ENCODE data around the gene ANKRD29.

ANKRD29 gene

DNA sequence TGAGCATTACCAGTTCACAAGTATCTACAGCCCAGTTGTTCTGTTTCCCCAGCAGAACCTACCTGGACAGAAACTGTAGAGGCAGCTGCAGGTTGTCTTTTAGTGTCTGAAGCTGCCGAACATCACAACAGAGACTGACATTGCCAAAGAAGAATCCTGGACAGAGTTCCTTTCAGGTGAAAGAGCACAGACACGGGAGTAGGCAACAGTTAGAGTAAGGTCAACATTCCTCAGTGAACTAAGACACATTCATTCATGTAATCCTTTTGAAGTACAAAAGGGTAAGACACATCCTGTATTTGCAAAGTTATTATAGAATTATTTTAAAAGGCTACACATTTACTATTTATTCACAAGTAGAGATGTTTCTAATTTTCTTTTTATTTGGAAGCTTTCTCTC, 90.7 kb downstream of the ANKRD29 start:
- no peaks in the 10 kb centered on the region for H3K27me3 ChIP-seq (ENCODE audit: control insufficient read depth, insufficient read depth, low read length)
- H3K4me2 ChIP-seq (ENCODE audit: low read length), result no peak overlapping the region
- no peak overlapping the region for H3K27ac ChIP-seq
- TF ChIP-seq, protein P1, sequence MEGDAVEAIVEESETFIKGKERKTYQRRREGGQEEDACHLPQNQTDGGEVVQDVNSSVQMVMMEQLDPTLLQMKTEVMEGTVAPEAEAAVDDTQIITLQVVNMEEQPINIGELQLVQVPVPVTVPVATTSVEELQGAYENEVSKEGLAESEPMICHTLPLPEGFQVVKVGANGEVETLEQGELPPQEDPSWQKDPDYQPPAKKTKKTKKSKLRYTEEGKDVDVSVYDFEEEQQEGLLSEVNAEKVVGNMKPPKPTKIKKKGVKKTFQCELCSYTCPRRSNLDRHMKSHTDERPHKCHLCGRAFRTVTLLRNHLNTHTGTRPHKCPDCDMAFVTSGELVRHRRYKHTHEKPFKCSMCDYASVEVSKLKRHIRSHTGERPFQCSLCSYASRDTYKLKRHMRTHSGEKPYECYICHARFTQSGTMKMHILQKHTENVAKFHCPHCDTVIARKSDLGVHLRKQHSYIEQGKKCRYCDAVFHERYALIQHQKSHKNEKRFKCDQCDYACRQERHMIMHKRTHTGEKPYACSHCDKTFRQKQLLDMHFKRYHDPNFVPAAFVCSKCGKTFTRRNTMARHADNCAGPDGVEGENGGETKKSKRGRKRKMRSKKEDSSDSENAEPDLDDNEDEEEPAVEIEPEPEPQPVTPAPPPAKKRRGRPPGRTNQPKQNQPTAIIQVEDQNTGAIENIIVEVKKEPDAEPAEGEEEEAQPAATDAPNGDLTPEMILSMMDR (IDR thresholded peaks at IDR 0.05), result no peak
- H2AFZ ChIP-seq, result no peak overlapping the region
- peaks cover 21% of the 10 kb centered on the region for H3K79me2 ChIP-seq
- H3K9me3 ChIP-seq (ENCODE audit: control insufficient read depth, low read length), result no peaks in the 10 kb centered on the region
- no peaks in the 10 kb centered on the region for H3K36me3 ChIP-seq (ENCODE audit: control insufficient read depth, insufficient read depth, low read length)
- H3K9ac ChIP-seq, result no peak overlapping the region
- peaks cover 25% of the 10 kb centered on the region for H3K4me1 ChIP-seq
- H3K4me3 ChIP-seq (ENCODE audit: low read depth, low read length), result no peak overlapping the region

DNA sequence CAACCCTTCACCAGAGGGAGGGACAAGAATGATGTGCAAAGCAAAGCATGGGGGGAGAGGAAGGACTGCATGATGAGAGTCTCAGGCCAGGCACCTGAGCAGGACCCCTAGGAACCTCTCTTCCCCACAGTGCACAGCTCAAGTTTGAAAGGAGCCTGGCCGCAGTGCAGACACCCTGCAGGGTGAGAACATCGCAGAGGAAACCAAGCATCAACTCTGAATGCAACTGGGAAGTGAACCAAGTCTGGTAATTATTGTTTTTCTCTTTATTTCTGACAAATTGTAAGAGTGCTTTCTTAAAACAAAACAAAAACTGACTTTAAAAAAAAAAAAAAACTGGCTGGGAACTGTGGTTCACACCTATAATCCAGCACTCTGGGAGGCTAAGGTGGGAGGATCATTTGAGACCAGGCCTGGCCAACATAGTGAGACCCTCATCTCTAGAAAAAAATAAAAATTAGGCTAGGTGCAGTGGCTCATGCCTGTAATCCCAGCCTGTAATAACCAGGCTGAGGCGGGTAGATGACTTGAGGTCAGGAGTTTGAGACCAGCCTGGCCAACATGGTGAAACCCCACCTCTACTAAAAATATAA, 91.7 kb downstream of the ANKRD29 start:
- no peak overlapping the region for H3K4me3 ChIP-seq (ENCODE audit: low read depth, low read length)
- H3K4me2 ChIP-seq (ENCODE audit: low read length), result no peak overlapping the region
- peaks cover 25% of the 10 kb centered on the region for H3K4me1 ChIP-seq
- H3K36me3 ChIP-seq (ENCODE audit: control insufficient read depth, insufficient read depth, low read length), result no peaks in the 10 kb centered on the region
- no peak overlapping the region for H3K9ac ChIP-seq
- no peaks in the 10 kb centered on the region for H3K9me3 ChIP-seq (ENCODE audit: control insufficient read depth, low read length)
- no peaks in the 10 kb centered on the region for H3K27me3 ChIP-seq (ENCODE audit: control insufficient read depth, insufficient read depth, low read length)
- peaks cover 21% of the 10 kb centered on the region for H3K79me2 ChIP-seq
- no peak overlapping the region for H3K27ac ChIP-seq
- no peak overlapping the region for H2AFZ ChIP-seq
- TF ChIP-seq, protein P1 (IDR thresholded peaks at IDR 0.05), result no peak

DNA sequence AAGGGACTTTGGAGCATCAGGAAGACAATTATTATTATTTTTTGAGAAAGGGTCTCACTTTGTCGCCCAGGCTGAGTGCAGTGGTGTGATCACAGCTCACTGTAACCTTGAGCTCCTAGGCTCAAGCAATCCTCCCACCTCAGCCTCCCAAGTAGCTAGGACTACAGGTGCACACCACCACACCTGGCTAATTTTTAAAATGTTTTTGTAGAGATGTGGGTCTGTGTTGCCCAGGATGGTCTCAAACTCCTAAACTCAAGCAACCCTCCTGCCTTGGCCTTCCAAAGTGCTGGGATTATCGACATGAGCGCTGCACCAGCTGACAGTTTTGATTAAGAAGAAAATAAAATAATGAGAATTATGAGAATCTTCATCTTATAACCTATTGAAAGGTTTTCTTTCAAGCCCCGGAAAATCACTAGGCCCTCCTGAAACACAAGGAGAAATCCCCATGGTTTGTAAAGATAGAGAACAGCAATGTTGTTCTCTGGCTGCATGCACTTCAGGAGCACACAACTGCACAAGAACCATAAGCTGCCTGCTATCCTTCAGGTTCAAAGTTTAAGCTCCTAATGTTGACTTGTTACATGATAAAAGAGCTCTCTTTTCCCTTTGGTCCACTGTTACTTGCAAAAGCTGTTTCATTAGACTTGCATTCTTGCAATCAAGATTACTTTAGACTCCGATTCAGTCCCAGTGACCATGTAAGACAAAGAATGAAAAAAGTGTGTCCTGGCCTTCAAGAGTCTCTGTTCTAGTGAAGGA, 93.2 kb downstream of the ANKRD29 start:
- Histone ChIP-seq H3K4me3 (ENCODE audit: low read depth, low read length) (no peak overlapping the region), H3K79me2 (peaks cover 14% of the 10 kb centered on the region), H3K4me1 (peaks cover 17% of the 10 kb centered on the region), H3K27ac (no peak overlapping the region), H3K36me3 (ENCODE audit: control insufficient read depth, insufficient read depth, low read length) (no peaks in the 10 kb centered on the region), H2AFZ (no peak overlapping the region), H3K9me3 (ENCODE audit: control insufficient read depth, low read length) (no peaks in the 10 kb centered on the region), H3K9ac (no peak overlapping the region), H3K4me2 (ENCODE audit: low read length) (no peak overlapping the region), H3K27me3 (ENCODE audit: control insufficient read depth, insufficient read depth, low read length) (no peaks in the 10 kb centered on the region)
- TF ChIP-seq, protein P1 (IDR thresholded peaks at IDR 0.05), result no peak

DNA sequence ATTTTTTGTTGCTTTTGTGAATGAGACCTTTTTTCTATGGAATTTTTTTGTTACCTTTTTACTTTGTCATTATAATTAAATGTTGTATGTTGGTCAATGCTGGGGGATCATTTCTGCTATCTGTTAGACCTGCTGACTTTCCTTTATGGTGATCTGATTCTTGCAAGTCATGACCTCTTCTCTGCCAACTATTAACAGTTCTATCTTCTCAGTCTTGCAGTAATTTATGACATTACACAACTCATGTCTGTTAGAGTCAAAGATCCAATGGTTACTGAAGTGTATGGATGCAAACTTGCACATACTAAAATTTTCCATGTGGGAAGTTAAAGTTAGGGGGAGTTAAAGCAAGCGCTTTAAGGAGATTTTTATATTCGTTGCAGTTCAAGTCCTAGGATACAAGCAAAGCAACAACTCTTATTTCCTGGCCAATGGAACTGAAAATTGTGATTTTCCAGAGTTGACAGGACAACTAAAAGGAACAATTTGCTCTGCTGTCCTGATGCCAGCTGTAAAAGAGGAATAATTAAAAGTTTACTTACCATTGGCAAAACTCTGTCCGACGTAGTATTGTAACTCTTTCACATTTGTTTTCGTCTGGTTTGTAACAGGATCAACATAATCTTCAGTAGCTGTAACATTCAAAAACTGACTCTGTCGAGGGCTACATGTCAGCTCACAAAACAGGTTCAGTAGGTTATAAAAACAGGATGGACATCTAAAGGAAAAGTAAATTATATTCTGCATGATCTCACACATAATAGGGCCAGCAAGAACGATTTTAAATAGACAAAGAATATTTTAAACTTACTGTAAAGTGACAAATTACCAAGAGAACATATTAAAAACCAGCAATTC, 94.2 kb downstream of the ANKRD29 start:
- H3K36me3 ChIP-seq (ENCODE audit: control insufficient read depth, insufficient read depth, low read length), result no peaks in the 10 kb centered on the region
- H3K4me3 ChIP-seq (ENCODE audit: low read depth, low read length), result peak overlapping the region; percentile 6
- no peak overlapping the region for H3K9ac ChIP-seq
- peaks cover 16% of the 10 kb centered on the region for H3K79me2 ChIP-seq
- H3K9me3 ChIP-seq (ENCODE audit: control insufficient read depth, low read length), result no peaks in the 10 kb centered on the region
- H3K4me1 ChIP-seq, result peaks cover 10% of the 10 kb centered on the region
- H3K27me3 ChIP-seq (ENCODE audit: control insufficient read depth, insufficient read depth, low read length), result no peaks in the 10 kb centered on the region
- H3K4me2 ChIP-seq (ENCODE audit: low read length), result no peak overlapping the region
- H2AFZ ChIP-seq, result no peak overlapping the region
- H3K27ac ChIP-seq, result peak overlapping the region; percentile 13
- TF ChIP-seq, protein P1 (IDR thresholded peaks at IDR 0.05), result no peak

Measured in parathyroid adenoma (tissue), 2 donors.